NCI-H748 (cell line): ENCODE measurements around the gene ZNF880.
A peak's percentile ranks its signal among the peaks of the same experiment; 100 is the strongest.
"Not testable (repeated sequence)": the region's sequence is repeated elsewhere in the genome, so short reads cannot be mapped to it uniquely, and the experiment has no call there.

Experiments
- DNase-seq: peaks from one replicate; lab custom pipeline; 2025; ENCODE audit not compliant: unreplicated experiment; lab: John Stamatoyannopoulos, UW

The ZNF880 gene

DNA sequence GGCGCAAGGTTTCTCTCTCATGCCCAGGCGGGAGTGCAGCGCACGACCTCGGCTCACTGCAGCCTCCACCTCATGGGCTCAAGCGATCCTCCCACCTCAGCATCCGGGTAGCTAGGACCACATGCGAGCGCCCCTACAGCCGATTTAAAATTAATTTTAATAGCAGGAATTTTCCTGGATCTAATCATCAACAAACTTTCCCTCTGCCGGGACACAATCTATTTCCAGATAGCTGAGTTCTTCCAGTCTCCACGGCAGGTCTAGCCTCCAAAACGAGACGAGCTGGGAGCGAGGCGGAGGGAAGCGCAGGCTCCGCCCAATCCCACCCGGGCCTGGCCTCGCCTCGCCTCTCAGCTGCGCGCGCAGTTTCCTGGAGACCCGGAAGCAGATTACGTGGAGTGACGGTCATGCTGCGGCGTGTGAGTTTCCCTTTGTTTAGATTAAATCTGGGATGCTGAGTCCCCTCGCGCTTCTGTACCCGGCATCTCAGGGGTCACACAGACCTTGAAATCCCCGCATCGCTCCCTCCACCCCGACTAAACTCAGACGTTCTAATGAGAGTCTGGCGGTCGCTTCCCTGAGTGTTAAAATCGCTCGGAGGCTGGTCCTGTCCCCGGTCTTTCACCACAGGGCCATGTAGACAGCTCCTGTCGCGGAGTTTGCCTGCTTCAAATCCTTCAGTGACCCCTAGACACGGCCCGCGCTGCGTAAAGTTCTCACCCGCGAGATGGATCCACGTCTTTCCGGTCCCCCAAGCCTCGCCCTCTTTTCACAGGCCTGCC is at the start of gene ZNF880:
Gene ZNF880 (plus strand): TSS at position 365 of the 782 bp plus-strand sequence. CDS start 43 bp downstream, at position 408.
- peak; percentile 98 for DNase-seq

DNA sequence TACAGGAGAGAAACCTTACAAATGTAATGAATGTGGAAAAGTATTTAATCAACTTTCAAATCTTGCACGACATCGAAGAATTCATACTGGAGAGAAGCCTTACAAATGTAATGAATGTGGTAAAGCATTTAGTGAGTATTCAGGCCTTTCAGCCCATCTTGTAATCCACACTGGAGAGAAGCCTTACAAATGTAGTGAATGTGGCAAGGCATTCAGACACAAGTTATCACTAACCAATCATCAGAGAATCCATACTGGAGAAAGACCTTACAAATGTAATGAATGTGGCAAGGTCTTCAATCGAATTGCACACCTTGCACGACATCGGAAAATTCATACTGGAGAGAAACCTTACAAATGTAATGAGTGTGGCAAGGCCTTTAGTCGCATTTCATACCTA is 47.3 kb upstream of the ZNF880 start:
- DNase-seq, result no peak

DNA sequence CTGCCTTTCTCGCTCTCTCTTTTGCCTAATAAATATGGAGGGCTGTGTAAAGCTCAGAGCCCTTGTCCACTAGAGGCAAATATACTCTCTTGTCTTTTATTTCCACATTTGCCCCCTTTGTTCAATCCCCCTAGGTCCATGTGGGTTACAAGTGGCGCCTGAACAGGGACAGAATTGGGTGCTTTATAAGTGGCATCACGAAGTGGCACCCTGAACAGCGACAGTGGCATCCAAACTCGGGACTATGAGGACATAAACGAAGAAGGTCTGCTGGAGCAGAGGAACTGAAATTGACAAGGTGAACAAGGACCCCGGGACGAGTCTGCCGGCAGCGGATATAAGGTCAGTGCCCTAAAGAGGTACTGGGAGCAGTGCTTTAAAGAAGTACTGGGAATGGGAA is 38.0 kb upstream of the ZNF880 start:
- no peak for DNase-seq

DNA sequence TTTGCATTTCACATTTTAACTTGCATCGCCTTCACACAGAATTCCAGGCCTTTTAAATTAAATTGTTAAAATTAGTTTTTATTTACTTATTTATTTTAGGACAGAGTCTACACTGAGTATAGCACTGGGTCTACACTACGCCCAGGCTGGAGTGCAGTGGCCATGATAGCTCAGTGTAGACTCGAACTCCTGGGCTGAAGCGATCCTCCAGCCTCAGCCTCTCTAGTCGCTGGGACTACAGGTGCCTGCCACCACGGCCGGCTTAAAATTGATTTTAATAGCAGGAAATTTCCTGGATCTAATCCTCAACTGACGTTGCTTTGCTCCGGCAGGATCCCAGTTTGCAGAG is 34.0 kb upstream of the ZNF880 start:
- no peak for DNase-seq

DNA sequence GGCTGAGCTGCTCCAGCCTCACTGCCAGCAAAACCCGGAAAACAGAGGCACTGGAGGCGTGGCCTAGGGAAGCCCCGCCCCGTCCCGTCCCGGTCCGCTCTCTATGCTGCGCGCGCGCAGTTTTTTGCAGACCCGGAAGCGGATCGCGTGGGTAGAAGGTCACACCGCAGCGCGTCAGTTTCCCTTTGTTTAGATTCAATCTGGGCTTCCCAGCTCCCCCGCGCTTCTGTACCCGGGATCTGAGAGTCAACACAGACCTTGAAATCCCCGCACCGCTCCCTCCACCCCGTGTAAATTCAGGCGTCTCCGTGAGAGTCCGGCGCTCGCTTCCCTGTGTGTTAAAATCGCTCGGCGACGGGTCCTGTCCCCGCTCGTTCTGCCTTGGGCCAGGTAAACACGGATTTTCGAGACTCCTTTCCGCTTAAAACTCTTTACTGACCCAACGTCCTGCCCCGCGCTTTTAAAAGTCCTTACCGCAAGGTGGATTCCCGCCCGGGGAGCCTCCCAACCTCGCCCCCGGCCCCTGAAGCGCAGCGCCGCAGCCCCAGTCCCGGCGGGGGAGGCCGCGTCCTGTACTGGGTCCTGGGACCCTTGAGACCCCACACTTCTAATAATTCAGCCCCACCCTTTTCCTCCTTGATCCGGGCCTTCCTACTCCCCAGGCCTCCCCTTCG is 33.5 kb upstream of the ZNF880 start, which contains the start of gene ZNF610:
Gene ZNF610 (plus strand): TSS at position 127 of the 674 bp plus-strand sequence. CDS start 12,930 bp downstream, outside the sequence.
- DNase-seq, result peak; percentile 91

DNA sequence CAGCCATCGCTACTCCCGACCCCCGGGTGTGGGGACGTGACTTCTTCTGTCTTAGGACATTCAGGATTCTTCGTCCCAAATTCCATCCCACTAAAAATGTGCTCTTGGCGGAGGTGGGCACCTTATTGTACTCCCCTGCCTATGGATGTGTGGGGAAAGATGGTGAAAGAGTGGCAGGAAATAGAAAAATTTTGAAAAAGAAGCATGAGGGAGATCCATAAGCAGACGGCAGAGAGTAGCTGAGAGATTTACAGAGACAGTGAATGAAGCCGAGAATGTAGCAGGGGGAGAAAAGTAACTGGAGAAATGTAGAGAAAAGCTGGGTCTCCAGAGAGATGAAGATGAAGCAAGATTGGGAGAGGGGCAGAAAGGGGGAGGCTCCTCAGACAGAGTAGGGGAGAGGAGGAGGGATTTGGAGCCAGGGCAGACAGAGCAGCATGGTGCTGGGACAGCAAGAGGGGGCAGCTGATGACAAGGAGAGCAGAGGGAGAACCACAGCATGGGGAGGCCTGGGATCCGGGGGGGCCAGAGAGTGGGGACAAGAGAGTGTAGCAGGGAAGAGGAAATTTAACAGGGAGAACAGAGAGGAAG is 32.8 kb upstream of the ZNF880 start:
- peak; percentile 26 for DNase-seq

DNA sequence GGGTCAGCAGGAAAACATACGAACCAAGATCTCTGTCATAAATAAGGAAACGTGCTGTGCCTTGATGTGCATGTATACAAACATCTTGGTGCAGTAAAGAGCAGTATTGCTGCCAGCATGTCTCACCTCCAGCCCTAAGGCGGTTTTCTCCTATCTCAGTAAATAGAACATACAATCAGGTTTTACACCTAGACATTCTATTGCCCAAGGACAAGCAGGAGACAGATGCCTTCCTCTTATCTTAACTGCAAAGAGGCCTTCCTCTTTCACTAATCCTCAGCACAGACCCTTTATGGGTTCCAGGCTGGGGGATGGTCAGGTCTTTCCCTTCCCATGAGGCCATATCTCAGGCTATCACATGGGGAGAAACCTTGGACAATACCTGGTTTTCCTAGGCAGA is 30.7 kb upstream of the ZNF880 start:
- not testable (repeated sequence) for DNase-seq

DNA sequence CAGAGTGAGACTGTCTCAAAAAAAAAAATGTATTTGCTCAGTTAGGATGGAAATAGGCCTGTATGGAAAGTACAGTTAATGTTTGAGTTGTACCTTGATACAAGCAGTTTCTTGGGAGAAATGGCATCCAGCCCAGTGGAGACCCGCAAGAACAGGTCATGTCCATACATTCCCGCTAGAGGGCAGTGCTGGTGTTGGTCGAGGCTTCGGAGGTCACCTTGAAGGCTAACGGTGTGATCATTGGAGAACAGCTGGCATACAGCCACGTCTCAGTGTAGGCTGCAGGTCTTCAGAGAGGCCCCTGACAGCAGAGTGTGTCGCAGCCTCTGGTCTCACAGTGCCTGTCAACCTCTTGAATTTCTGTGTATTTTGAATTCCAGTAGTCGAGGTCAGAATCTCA is 26.2 kb upstream of the ZNF880 start:
- peak; percentile 86 for DNase-seq

DNA sequence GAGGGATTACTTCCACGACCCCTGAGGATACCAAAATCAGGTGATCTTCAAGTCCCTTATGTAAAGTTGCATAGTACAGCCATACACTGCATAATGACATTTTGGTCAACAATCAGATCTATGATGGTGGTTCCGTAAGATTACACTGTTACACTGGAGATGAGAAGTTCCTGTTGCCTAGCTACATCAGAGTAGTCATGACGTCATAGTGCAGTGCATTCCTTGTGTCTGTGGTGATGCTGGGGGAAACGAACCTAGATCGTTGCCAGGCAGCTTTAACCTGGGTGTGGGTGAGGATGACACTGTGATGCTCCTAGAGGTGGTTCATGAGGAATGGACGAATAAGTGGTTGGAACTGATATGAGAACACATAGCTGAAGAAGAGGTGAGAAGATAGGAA is 24.6 kb upstream of the ZNF880 start:
- DNase-seq, result peak; percentile 47

DNA sequence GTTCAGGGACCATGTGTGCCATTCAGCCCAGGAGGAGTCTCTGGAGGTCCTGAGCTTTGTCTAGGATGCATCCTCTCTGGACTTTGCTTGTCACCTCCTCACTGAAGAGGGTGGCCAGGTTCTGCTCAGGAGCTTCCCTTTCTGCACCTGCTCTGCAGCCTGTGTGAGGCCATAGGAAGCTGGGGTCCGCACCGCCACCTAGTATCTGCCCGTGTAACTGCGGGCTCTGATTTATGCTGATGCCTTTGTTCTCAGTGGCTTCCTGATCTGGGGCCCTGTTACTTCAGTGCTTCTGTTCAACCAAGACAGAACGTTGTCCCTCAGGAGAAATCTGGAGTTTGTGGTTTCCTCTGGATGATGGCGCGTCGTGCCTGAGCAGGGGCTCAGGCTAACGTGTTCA is 18.2 kb upstream of the ZNF880 start:
- peak; percentile 22 for DNase-seq

DNA sequence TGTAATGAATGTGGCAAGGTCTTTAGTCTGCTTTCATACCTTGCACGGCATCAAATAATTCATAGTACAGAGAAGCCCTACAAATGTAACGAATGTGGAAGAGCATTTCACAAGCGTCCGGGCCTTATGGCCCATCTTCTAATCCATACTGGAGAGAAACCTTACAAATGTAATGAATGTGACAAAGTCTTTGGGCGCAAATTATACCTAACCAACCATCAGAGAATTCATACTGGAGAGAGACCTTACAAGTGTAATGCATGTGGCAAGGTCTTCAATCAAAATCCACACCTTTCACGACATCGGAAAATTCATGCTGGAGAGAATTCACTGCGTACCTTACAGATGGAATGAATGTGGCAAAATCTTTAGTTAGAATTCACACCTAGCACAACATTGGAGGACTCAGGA is 3.3 kb upstream of the ZNF880 start:
- DNase-seq, result no peak

DNA sequence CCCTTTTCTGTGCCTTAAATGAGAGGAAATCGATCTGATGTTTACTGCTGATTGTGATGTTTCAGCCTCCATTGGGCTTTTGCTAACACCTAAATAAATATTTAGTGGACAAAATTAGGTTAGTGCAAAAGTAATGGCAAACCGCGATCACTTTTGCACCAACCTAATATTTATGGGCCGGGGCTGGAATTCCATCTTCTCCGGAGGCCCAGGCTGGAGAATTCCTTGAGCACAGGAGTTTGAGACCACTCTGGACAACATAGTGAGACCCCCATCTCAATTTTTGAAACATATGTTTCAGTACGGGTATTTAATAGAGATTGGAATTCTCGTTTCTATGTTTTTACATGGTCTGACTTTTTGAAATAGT is 603 bp downstream of the ZNF880 start:
- no peak for DNase-seq

DNA sequence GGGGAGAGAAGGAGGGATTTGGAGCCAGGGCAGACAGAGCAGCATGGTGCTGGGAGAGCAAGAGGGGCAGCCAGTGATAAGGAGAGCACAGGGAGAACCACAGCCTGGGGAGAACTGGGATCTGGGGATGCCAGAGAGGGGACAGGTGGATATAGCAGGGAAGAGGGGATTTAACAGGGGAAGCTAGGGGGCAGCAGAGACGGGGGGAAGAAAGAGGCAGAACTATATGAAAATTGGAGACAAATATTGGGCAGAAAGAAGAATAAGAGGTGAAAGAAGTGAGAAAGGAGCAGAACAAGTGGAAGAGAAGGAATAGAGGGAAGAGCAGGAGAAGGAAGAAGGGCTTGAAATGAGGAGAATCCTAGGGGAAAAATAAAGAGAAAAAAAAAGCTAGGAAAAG is 21.4 kb downstream of the ZNF880 start:
- peak; percentile 22 for DNase-seq

DNA sequence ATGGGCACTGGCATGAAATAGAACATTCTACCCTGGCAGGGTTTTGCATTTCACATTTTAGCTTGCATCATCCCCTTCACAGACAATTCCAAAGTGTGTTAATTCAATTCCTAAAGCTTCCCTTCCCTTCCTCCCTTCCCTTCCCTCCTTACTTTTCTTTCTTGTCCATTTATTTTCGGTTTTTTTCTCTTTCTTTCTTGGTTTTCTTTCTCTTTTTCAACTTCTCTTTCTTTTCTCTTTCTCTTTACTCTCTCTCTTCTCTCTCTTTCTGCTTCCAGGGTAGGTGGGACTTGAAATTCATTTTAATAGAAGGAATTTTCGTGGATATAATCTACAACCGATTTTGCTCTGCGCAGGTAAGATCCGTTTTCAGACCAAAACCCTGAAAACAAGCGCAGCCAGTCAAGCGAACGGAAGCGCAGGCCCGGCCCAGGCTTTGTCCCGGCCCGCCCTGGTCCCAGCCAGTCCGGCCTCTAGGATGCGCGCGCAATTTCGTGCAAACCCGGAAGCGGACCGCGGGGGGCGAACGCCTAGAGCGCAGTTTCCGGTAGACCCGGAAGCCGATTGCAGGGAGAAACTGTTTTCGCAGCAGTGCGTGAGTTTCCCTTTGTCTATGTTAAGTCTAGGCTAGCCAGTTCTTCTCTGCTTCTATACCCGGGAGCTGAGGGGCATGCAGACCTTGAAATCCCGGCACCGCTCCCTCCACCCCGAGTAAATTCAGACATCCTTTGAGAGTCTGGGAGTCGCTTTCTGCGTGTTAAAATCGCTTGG is 27.8 kb downstream of the ZNF880 start, which contains the start of gene ZNF528:
Gene ZNF528 (plus strand): TSS at position 540 of the 771 bp plus-strand sequence. CDS start 4,165 bp downstream, outside the sequence.
- DNase-seq, result peak; percentile 87

DNA sequence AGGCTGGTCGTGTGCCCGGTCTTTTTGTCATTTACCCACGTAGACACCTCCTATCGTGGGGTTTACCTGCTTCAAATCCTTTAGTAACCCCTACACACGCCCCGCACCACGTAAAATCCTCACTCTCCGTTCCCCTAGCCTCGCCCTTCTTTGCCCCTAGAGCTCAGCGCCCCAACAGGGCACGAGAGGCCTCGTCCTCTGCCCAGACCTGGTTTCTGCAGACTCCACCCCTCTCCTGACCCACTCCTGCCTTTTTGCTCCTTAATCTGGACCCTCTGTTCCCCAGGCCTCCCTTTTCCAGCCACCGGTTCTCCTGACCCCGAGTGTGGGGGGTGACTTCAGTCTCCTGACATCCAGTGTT is 28.3 kb downstream of the ZNF880 start:
- DNase-seq, result peak; percentile 39

DNA sequence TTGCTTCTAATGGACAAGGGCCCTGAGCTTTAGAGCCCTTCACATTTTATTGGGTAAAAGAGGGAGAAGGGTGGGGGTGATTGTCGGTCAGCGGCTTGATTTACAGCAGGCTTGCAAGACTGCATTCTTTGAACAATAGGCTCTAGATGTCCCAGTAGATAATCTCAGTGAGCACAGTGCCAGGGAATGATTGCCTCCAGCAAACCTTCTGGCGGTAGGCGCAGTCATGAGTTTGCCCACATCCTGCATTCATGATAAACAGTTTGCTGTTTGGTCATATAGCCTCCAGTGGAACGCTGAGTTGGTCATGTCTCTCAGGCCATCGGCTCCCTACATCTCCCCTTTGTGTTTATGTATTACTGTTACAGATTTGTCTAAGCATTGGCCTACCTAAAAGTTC is 40.6 kb downstream of the ZNF880 start:
- no peak for DNase-seq

DNA sequence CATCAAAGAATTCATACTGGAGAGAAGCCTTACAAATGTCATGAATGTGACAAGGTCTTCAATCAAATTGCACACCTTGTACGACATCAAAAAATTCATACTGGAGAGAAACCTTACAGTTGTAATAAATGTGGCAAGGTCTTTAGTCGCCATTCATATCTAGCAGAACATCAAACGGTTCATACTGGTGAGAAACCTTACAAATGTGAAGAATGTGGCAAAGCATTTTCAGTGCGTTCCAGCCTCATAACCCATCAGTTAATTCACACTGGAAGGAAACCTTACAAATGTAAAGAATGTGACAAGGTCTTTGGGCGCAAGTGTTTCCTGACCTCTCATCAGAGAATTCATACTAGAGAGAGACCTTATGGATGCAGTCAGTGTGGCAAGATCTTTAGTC is 46.0 kb downstream of the ZNF880 start:
- DNase-seq, result no peak

DNA sequence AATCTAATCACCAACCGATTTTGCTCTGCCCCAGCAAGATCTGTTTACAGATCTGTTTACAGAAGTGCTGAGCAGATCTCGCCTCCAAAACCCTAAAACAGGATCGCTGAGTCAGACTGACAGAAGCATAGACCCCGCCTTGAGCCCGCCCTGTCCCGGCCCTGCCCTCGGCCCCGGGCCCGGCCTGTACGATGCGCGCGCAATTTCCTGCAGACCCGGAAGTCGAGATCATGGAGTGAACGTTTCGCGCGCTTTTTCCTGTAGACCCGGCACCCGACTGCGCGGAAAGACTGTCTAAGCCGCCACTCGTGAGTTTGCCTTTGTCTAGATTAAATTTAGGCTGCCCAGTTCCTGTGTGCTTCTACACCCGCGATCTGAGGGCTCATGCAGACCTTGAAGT is 59.2 kb downstream of the ZNF880 start, which contains the start of gene ZNF534:
Gene ZNF534 (plus strand): TSS at position 212 of the 400 bp plus-strand sequence. CDS start 2,327 bp downstream, outside the sequence.
- no peak for DNase-seq
